RWPE1 (cell line): ENCODE measurements around the gene GPR142.
A peak's percentile ranks its signal among the peaks of the same experiment; 100 is the strongest.

Experiments used
- CTCF ChIA-PET: fragments of 350-600 bp; sonication (Branson Sonifier 250); formaldehyde crosslinking; extraction: SDS; loops from one replicate; lab custom pipeline; 2021; lab: Yijun Ruan, JAX
- POLR2A ChIA-PET: fragments of 400-600 bp; formaldehyde crosslinking; extraction: SDS; loops from one replicate; lab custom pipeline; 2020; ENCODE audit warnings: antibody characterized with exemption; ENCODE audit not compliant: low non-redundant PET; lab: Yijun Ruan, JAX
- DNase-seq: peaks from one replicate; pipeline ENCODE4 v3.0.0; 2012; ENCODE audit warnings: low spot score
- H3K27ac ChIP-seq: fragments of 450-650 bp; 2 replicates; pipeline ENCODE4 v1.5.1; 2017
- TF ChIP-seq, protein P1 (sequence below): fragments of 450-650 bp; conservative IDR thresholded peaks from 2 replicates; pipeline ENCODE4 v1.5.1; 2017; ENCODE audit warnings: low read depth, mild to moderate bottlenecking

Gene GPR142

DNA sequence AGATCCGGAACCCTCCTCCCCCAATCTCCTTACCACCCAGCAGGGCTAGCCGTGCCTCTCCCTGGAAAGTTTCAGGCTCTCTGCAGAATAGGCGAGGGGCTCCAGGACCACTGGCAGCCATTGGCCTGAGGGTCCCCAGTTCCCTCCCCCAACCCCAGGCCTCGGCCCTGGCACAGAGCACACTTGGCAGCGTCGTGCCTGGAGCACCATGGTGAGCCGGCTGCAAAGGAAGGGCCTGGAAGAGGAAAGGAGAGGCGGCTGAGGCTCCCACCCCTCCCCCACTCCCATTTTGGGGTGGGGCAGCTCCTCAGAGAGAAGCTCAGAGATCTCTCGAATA lies 5.3 kb upstream of the GPR142 start:
- no peak for DNase-seq
- POLR2A ChIA-PET = no interaction called here

GRCh38 chr17:74362810-74363498 lies 4.4 kb upstream of the GPR142 start:
- no peak for DNase-seq
- TF ChIP-seq, protein P1, sequence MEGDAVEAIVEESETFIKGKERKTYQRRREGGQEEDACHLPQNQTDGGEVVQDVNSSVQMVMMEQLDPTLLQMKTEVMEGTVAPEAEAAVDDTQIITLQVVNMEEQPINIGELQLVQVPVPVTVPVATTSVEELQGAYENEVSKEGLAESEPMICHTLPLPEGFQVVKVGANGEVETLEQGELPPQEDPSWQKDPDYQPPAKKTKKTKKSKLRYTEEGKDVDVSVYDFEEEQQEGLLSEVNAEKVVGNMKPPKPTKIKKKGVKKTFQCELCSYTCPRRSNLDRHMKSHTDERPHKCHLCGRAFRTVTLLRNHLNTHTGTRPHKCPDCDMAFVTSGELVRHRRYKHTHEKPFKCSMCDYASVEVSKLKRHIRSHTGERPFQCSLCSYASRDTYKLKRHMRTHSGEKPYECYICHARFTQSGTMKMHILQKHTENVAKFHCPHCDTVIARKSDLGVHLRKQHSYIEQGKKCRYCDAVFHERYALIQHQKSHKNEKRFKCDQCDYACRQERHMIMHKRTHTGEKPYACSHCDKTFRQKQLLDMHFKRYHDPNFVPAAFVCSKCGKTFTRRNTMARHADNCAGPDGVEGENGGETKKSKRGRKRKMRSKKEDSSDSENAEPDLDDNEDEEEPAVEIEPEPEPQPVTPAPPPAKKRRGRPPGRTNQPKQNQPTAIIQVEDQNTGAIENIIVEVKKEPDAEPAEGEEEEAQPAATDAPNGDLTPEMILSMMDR = no peak
- no peak overlapping the region for H3K27ac ChIP-seq
- ChIA-PET CTCF (interaction anchor here (0.6 to 2.4 kb wide), 8 partner anchors 10 to 585 kb away, joined by 3 to 10 read pairs (median 5); no protein-coding TSS in a partner anchor), POLR2A (interaction anchor here (0.5 kb wide), 1 partner anchor 14 kb away, joined by 3 read pairs; no protein-coding TSS in a partner anchor)

More for the DNA sequence above, 5.3 kb upstream of the GPR142 start:
- CTCF ChIA-PET = interaction anchor here (1.0 to 2.4 kb wide), 6 partner anchors 17 to 159 kb away, joined by 3 to 10 read pairs (median 4); partner anchors contain the start of gene RPL38
- H3K27ac ChIP-seq = no peak overlapping the region
- TF ChIP-seq, protein P1 = no peak

- no peak overlapping the region for H3K27ac ChIP-seq
- CTCF ChIA-PET = interaction anchor here (0.5 to 2.7 kb wide), 27 partner anchors 9 to 164 kb away, joined by 3 to 26 read pairs (median 4); no protein-coding TSS in a partner anchor
- DNase-seq = peak; percentile 76
- TF ChIP-seq, protein P1 = peak; percentile 96
- POLR2A ChIA-PET = no interaction called here
These were observed 1.2 kb downstream of the GPR142 start for GRCh38 chr17:74368341-74369081.

DNA sequence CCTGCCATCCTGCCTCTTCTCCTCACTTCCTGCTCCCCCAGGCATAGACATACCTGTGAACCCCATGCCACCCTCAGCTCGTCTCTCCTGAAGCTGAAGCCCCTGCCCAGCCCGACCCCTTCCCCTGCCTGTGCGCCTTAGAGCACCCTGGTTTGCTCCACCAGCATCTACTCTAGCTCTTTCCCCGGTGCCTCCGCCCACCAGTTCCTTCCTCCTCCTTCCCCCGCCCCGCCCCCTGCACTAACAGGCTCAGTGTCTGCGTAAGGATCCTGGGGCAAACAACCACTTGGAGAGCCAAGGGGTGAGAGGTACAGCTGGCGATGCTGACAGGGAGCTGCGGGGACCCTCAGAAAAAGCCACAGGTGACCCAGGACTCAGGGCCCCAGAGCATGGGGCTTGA lies 1.9 kb downstream of the GPR142 start:
- TF ChIP-seq, protein P1 = no peak
- H3K27ac ChIP-seq = no peak overlapping the region
- DNase-seq = no peak
- CTCF ChIA-PET = interaction anchor here (0.5 to 2.7 kb wide), 7 partner anchors 9 to 288 kb away, joined by 3 to 26 read pairs (median 4); no protein-coding TSS in a partner anchor
- POLR2A ChIA-PET = no interaction called here

GRCh38 chr17:74369665-74370490 lies 2.6 kb downstream of the GPR142 start:
- ChIA-PET CTCF (interaction anchor here (0.5 to 2.7 kb wide), 3 partner anchors 10 to 288 kb away, joined by 3 to 26 read pairs (median 4); no protein-coding TSS in a partner anchor), POLR2A (no interaction called here)
- no peak overlapping the region for H3K27ac ChIP-seq
- DNase-seq = no peak
- TF ChIP-seq, protein P1 = no peak
